HUES6 (cell line): ENCODE data around the gene LDHA.

ENCODE experiments used
- H3K27ac ChIP-seq: 2 replicates; pipeline ENCODE4 v1.7.0; 2013; ENCODE audit warnings: low read depth, mild to moderate bottlenecking, low read length, inconsistent platforms
- H3K27me3 ChIP-seq: 2 replicates; pipeline ENCODE4 v1.6.1; 2013; ENCODE audit warnings: low read length; ENCODE audit not compliant: control insufficient read depth, insufficient read depth
- H3K36me3 ChIP-seq: 2 replicates; pipeline ENCODE4 v1.6.1; 2013; ENCODE audit warnings: low read length; ENCODE audit not compliant: control insufficient read depth, insufficient read depth
- H3K4me1 ChIP-seq: 2 replicates; pipeline ENCODE4 v1.6.1; 2013; ENCODE audit warnings: low read length; ENCODE audit not compliant: control insufficient read depth, insufficient read depth
- H3K4me3 ChIP-seq: 2 replicates; pipeline ENCODE4 v1.5.1; 2013; ENCODE audit warnings: low read depth, low read length
- H3K9ac ChIP-seq: one replicate; pipeline ENCODE4 v1.6.1; 2013; ENCODE audit warnings: mild to moderate bottlenecking, low read length
- H3K9me3 ChIP-seq: 2 replicates; pipeline ENCODE4 v1.6.1; 2013; ENCODE audit warnings: low read depth, low read length; ENCODE audit not compliant: control insufficient read depth, insufficient read depth

LDHA gene

DNA sequence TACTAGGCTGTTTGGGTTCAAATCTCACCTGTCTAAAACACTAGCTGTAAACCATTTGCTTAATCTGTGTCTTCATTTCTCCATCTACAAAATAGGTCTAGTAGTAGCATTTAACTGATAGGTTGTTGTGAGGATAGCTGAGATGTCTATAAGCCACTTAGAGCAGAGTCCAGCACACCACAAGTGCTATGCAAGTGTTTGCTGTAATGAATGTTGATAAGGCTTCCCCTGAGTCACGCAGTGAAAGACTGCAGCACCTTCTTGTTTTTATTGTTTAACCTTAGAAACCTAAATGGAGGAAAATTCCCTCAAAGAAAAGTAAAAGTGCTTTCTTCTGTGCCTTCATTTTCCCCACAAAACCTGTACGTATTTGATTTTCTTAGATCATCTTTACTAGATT, 23.1 kb upstream of the LDHA start:
- Histone ChIP-seq H3K9ac (no peak overlapping the region), H3K27ac (no peak overlapping the region), H3K4me1 (no peaks in the 10 kb centered on the region), H3K27me3 (no peaks in the 10 kb centered on the region), H3K36me3 (peaks cover 13% of the 10 kb centered on the region), H3K9me3 (no peaks in the 10 kb centered on the region), H3K4me3 (no peak overlapping the region)

DNA sequence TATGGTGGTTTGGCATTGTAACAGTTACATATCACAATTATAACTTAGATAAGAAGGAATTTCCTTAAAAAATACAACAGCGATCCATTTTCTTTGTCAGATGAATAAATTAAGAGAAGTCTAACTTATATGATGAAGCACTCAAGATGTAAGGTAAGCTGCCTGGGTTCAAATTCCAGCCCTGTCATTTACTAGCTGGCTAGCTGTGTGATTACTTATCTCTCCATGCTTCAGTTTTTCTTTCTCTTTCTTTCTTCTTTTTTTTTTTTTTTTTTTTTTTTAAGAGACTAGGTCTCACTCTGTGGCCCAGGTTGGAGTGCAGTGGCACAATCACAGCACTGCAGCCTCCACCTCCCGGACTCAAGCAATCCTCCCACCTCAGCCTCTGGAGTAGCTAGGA, 22.2 kb upstream of the LDHA start:
- Histone ChIP-seq H3K27me3 (no peaks in the 10 kb centered on the region), H3K36me3 (peaks cover 4% of the 10 kb centered on the region), H3K4me3 (no peak overlapping the region), H3K9me3 (no peaks in the 10 kb centered on the region), H3K9ac (no peak overlapping the region), H3K27ac (no peak overlapping the region), H3K4me1 (no peaks in the 10 kb centered on the region)

DNA sequence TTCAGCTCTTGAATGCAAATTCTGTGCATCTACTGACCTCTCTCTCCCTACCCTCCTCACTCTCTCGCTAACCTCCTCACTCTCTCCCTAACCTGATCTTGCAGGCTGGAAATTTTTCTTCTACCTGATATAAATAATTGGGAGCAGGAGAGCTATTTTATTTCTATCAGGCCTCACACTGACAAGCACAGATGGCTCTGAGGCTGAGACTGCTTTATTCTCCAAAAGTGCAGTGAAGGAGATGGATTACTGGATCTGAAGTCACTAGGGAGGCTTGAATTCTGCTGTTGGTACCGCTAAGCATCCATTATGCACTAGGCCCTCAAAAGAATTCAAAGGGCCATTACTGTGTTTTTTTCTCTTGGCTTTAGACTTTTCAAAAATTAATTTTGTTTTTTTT, 19.4 kb upstream of the LDHA start:
- H3K4me1 ChIP-seq = no peaks in the 10 kb centered on the region

GRCh38 chr11:18375941-18376340, 18.4 kb upstream of the LDHA start:
- Histone ChIP-seq H3K27me3 (no peaks in the 10 kb centered on the region), H3K9me3 (no peaks in the 10 kb centered on the region), H3K27ac (no peak overlapping the region), H3K36me3 (no peaks in the 10 kb centered on the region), H3K4me1 (no peaks in the 10 kb centered on the region), H3K4me3 (no peak overlapping the region), H3K9ac (no peak overlapping the region)

More for the DNA sequence above, 19.4 kb upstream of the LDHA start:
- no peak overlapping the region for H3K27ac ChIP-seq
- H3K4me3 ChIP-seq = no peak overlapping the region
- H3K27me3 ChIP-seq = no peaks in the 10 kb centered on the region
- H3K9ac ChIP-seq = no peak overlapping the region
- no peaks in the 10 kb centered on the region for H3K9me3 ChIP-seq
- no peaks in the 10 kb centered on the region for H3K36me3 ChIP-seq

GRCh38 chr11:18379201-18379600, 15.2 kb upstream of the LDHA start:
- H3K9me3 ChIP-seq = no peaks in the 10 kb centered on the region

DNA sequence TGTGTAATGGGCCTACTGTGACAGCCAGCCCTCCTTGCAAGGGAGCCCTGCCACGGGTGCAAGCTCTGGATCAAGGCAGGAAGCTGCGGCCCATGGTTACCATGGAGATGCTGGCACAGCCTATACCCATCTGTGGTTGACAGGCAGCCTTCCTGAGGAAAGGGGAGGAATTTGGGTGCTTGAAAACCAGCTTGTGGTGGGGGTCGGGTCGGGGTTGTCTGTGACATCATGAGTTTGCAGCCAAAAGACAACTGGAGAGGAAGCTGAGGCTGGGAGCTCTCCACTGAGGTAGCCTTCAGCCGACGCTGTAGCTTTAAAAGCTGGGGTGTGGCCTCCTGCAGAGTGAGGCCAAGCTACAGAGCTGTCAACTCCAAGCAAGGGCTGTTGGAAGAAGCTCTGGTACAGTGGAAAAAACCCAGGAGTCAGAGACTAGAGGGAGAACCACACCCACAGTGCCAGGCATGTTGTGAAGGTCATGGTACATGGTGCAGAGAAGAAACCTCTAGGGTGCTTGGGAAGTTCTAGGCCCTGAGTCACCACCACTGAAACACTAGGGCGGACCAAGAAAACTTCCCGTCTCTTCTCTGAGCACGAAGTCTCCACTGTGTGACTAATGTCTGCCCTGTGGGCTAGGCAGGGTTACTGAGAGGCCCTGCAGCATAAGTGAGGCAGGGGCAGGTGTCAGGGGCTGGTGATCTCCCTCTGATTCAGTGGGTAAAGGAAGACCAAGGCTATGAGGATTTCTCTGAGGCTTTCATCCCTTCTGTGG, 10.8 kb upstream of the LDHA start:
- H3K27me3 ChIP-seq = no peaks in the 10 kb centered on the region
- no peak overlapping the region for H3K4me3 ChIP-seq
- no peak overlapping the region for H3K9ac ChIP-seq
- H3K36me3 ChIP-seq = no peaks in the 10 kb centered on the region
- peaks cover 18% of the 10 kb centered on the region for H3K4me1 ChIP-seq
- H3K9me3 ChIP-seq = no peaks in the 10 kb centered on the region
- H3K27ac ChIP-seq = no peak overlapping the region

More at GRCh38 chr11:18379201-18379600, 15.2 kb upstream of the LDHA start:
- Histone ChIP-seq H3K4me1 (peaks cover 12% of the 10 kb centered on the region), H3K9ac (no peak overlapping the region), H3K4me3 (no peak overlapping the region), H3K27me3 (no peaks in the 10 kb centered on the region), H3K36me3 (no peaks in the 10 kb centered on the region), H3K27ac (no peak overlapping the region)

DNA sequence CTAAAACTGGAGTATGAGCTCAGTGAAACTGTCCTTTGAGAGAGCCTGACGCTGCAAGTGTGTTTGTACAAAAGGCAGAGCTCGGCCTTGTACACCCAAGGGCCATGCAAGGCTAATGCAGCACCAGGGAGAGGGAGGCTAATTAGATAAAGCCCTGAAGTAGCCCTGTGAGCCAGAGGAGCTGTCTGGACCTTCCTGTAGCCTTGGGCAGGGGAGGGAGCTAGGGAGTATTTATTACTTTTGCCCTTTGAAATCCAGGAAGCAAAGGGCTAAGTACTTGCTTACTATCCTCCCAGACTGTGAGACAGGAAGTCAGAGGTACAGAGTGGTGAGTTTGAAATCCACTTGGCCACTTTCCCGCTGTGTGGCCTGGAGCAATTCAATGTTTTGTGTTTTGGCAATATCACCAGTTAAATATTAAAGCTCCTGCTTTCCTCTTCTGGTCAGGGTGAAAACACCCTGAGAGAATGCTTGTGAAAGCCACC, 10.2 kb upstream of the LDHA start:
- Histone ChIP-seq H3K27ac (no peak overlapping the region; the same call in 1 of the 2 replicates), H3K4me3 (no peak overlapping the region), H3K27me3 (no peaks in the 10 kb centered on the region), H3K9ac (no peak overlapping the region), H3K36me3 (no peaks in the 10 kb centered on the region), H3K4me1 (peaks cover 18% of the 10 kb centered on the region), H3K9me3 (no peaks in the 10 kb centered on the region)

DNA sequence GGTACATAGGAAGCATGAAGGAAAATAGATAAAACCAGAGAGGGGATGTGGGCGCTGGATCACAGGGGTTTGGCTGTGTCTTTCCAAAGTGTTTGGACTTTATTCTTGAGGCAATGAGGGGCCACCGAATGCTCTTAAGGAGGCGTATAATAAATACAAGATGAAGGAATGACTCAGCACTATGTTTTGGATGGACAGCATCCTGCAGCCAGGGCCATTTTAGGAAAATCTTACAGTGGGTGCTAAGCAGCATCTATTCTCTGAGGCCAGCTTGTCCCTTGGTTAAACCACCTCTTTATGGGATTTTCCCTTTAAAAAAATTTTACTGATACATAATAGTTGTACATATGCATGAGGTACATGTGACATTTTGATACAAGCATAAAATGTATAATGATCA, 4.3 kb upstream of the LDHA start:
- peaks cover 5% of the 10 kb centered on the region for H3K4me1 ChIP-seq
- no peak overlapping the region for H3K4me3 ChIP-seq
- no peaks in the 10 kb centered on the region for H3K27me3 ChIP-seq
- no peaks in the 10 kb centered on the region for H3K36me3 ChIP-seq
- H3K9ac ChIP-seq = no peak overlapping the region
- H3K27ac ChIP-seq = no peak overlapping the region
- no peaks in the 10 kb centered on the region for H3K9me3 ChIP-seq

GRCh38 chr11:18392434-18393321, 1.7 kb upstream of the LDHA start:
- Histone ChIP-seq H3K36me3 (peaks cover 9% of the 10 kb centered on the region), H3K27ac (no peak overlapping the region), H3K9ac (no peak overlapping the region), H3K27me3 (no peaks in the 10 kb centered on the region), H3K4me3 (no peak overlapping the region), H3K9me3 (no peaks in the 10 kb centered on the region), H3K4me1 (peaks cover 5% of the 10 kb centered on the region)

DNA sequence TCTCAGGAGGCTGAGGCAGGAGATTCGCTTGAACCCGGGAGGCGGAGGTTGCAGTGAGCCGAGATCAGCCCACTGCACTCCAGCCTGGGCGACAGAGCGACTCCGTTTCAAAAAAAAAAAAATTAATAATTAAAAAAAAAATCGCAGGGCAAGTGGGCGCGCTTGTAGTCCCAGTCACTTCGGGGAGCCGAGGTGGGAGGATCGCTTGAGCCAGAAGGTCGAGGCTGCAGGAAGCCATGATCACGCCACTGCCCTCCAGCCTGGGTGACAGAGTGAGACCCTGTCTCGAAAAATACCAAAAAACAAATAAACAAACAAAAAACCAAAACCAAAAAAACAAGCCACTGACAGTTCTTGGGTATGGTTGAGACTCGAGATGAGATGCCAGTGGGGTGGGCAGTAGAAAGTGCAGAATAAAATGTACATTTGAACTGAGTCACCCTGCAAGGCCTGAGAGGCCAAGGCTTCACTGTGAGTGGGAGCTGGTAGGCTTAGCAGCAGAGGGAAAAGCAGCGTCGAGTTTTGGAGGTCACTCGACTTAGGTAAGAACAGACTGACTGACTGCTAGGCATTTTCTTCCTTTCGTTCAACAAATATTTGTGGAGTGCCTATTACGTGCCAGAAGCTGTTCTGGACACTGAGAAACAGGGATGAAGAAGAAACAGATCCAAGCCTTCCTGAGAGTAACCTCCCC, 635 bp upstream of the LDHA start:
- Histone ChIP-seq H3K27me3 (no peaks in the 10 kb centered on the region), H3K4me1 (peaks cover 5% of the 10 kb centered on the region), H3K36me3 (peaks cover 17% of the 10 kb centered on the region), H3K9ac (peak overlapping the region; percentile 54), H3K27ac (no peak overlapping the region; the same call in 1 of the 2 replicates), H3K4me3 (peak overlapping the region; percentile 67), H3K9me3 (no peaks in the 10 kb centered on the region)
